IPS-15b (cell line): ENCODE data around the gene NDRG2.
"Not testable (repeated sequence)": the region's sequence is repeated elsewhere in the genome, so short reads cannot be mapped to it uniquely, and the experiment has no call there.

Experiments used
- H3K27me3 ChIP-seq: one replicate; pipeline ENCODE4 v1.6.1; 2013; ENCODE audit warnings: low read length; ENCODE audit not compliant: control insufficient read depth, insufficient read depth
- H3K36me3 ChIP-seq: one replicate; pipeline ENCODE4 v1.6.1; 2013; ENCODE audit warnings: low read length; ENCODE audit not compliant: control insufficient read depth, insufficient read depth
- H3K4me1 ChIP-seq: one replicate; pipeline ENCODE4 v1.6.1; 2013; ENCODE audit warnings: mild to moderate bottlenecking, low read length; ENCODE audit not compliant: control insufficient read depth, insufficient read depth
- H3K4me3 ChIP-seq: one replicate; pipeline ENCODE4 v1.5.1; 2013; ENCODE audit warnings: low read depth, low read length
- H3K9ac ChIP-seq: one replicate; pipeline ENCODE4 v1.6.1; 2013; ENCODE audit warnings: low read depth, mild to moderate bottlenecking, low read length
- H3K9me3 ChIP-seq: one replicate; pipeline ENCODE4 v1.6.1; 2013; ENCODE audit warnings: mild to moderate bottlenecking, low read length; ENCODE audit not compliant: control insufficient read depth, insufficient read depth

Gene NDRG2

DNA sequence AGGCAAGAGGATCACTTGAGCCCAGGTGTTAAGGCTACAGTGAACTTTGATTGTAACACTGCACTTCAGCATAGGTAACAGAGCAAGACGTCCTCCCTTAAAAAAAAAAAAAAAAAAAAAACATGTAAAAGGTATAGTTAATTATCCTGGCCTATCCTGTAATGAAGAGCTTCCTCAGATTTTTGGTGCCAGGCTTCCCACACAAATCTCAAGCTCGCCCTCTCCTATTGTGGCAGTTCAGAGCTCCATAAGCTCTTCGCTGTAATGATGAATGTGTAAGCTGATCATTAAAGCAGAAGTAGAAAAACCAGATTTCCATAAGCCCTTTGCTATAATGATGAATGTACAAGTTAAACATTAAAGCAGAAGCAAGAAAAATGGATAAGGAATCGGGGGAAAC lies 27.7 kb downstream of the NDRG2 start:
- Histone ChIP-seq H3K9me3 (no peaks in the 10 kb centered on the region), H3K4me1 (peaks cover 5% of the 10 kb centered on the region), H3K4me3 (no peak overlapping the region), H3K36me3 (peaks cover 27% of the 10 kb centered on the region), H3K27me3 (no peaks in the 10 kb centered on the region), H3K9ac (no peak overlapping the region)

DNA sequence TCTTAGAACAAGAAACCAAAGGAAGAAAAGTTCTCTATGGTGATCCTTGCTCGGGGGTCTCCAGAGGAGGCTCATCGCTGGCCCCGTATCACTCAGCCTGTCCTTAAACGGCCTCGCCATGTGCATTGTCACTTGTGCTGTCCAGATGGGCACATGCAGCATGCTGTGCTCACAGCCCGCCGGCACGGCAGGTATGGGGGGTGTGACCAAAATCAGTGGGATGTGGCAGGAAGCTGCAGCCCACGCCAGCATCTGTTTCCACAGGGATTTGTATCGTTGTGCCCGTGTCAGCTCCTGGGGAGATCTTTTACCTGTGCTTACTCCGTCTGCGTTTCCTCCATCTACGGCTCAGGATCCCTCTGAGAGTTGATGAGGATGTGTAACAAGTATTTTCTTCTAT lies 28.3 kb downstream of the NDRG2 start:
- H3K4me3 ChIP-seq = no peak overlapping the region
- H3K4me1 ChIP-seq = peaks cover 5% of the 10 kb centered on the region
- H3K9ac ChIP-seq = no peak overlapping the region
- H3K9me3 ChIP-seq = no peaks in the 10 kb centered on the region
- no peaks in the 10 kb centered on the region for H3K27me3 ChIP-seq
- H3K36me3 ChIP-seq = peaks cover 30% of the 10 kb centered on the region

DNA sequence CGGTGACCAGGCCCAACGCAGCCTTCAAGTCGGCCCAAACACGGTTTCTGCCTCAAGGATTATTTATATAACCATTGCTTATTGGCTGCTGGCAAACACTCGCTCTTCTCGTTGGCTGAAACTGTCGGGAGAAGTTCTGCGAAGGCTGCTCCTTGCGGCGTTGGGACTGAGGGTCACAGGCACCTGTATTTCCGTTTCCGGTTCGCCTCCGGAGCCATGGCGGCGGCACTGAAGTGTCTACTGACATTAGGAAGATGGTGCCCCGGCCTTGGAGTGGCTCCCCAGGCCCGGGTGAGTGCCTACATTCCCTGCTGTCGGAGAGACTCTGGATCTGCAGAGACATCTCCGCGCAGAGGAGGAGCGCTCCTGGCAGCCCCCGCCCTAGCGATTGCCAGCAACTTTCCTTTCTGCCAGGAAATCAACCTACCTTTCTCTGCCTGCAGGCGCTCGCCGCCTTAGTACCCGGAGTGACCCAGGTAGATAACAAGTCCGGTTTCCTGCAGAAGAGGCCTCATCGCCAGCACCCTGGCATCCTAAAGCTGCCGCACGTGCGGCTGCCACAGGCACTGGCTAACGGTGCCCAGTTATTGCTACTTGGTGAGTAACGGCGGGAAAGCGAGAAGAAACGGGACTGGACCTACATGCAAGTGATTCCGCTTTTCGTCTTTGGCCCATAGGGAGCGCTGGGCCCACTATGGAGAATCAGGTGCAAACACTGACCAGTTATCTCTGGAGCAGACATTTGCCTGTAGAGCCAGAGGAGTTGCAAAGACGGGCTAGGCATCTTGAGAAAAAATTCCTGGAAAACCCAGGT lies 34.9 kb downstream of the NDRG2 start, which contains the start of gene METTL17:
METTL17 (plus strand) TSS at position 194 of the 814 bp plus-strand sequence; CDS start at position 217, 23 bp downstream.
- Histone ChIP-seq H3K9ac (peak within 1 kb of the TSS; percentile 70), H3K9me3 (no peaks in the 10 kb centered on the region), H3K36me3 (peaks cover 12% of the 10 kb centered on the region), H3K27me3 (no peaks in the 10 kb centered on the region), H3K4me1 (no peaks in the 10 kb centered on the region), H3K4me3 (peak within 1 kb of the TSS; percentile 91)

DNA sequence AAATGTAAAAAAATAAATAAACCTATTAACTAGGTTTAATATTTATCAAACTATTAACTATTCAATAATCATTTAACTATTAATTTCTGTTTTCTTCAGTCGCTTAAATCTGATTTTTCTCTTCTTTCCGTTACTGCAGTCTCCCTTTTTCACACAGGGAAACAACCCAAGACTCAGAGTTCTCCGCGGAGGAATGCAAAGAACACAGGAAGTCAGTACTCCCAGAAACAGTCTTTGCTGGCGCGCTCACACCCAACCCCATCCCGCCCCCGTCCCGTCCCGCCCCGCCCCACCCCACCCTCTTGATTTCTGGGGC lies 35.4 kb downstream of the NDRG2 start:
- Histone ChIP-seq H3K27me3 (no peaks in the 10 kb centered on the region), H3K9me3 (no peaks in the 10 kb centered on the region), H3K9ac (no peak overlapping the region), H3K36me3 (peaks cover 8% of the 10 kb centered on the region), H3K4me3 (peak overlapping the region; percentile 91), H3K4me1 (no peaks in the 10 kb centered on the region)

DNA sequence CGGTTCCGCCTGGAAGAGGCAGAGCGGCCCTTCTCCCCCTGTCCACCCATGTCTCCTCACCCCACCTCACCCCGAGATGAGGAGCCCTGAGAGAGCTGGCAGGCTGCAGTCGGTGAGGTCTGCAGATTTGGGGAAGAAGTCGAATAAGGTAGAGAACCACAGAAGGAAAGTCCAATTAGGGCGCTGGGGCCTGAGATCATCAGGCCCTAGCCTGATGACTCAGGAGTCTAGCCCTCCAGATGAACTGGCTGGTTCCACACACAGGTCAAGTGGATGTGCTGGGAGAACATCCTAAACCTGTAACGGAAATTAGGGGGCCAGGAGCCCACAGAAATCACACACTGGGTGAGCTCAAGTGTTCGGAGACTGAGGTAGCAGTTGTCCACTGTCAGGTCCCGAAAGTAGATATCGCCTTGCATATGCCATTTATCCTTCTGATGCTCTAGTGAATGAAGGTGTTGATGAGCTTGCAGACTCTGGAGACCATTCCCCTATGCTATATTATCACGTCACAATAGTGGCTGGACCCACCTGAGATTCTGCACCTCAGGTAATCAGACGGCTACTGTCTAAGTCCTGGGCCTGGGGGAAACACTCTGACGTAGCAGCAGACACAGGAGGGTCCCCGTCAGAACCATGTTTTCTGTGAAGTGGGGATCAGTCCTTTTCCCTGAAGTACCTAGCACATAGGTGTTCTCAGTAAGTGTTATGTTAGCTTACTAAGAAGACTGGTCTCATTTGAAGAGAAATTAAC lies 36.0 kb downstream of the NDRG2 start:
- Histone ChIP-seq H3K36me3 (peaks cover 4% of the 10 kb centered on the region), H3K4me3 (peak overlapping the region; percentile 91), H3K9ac (no peak overlapping the region), H3K27me3 (no peaks in the 10 kb centered on the region), H3K9me3 (no peaks in the 10 kb centered on the region), H3K4me1 (no peaks in the 10 kb centered on the region)

DNA sequence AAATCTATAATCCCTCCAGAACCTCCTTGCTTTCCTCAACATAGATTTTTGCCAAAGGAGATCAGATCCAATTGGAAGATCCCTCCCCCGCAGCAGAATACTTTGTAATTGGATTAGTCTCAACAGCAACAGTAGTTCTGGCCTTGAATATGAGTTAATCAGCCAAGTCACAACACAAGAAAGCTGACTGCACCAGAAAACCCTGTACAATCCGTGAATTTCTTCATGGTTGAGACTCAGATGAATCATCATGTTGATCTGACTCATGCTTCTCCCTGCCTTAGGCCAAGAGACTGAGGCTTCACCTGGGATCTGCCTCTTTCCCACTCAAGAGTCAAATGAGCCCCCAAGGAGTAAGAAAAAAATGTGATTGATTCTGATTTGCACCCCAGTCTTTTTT lies 38.0 kb downstream of the NDRG2 start:
- H3K9me3 ChIP-seq = no peaks in the 10 kb centered on the region
- H3K27me3 ChIP-seq = peaks cover 13% of the 10 kb centered on the region
- H3K36me3 ChIP-seq = no peaks in the 10 kb centered on the region
- no peak overlapping the region for H3K4me3 ChIP-seq
- no peaks in the 10 kb centered on the region for H3K4me1 ChIP-seq
- no peak overlapping the region for H3K9ac ChIP-seq

DNA sequence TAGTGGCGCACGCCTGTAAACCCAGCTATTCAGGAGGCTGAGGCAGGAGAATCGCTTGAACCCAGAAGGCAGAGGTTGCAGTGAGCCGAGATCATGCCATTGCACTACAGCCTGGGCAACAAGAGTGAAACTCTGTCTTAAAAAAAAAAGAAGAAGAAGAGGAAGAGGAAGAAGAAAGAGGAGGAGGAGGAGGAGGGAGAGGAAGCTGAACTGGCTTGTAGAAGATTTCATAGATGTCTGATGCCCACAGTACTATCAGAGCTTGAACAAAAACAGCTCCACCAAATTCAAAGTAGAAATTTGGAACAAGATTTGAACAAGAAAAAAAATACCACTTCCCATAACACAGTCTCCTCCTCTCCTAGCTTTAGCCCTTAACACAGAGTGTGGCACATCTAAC lies 39.2 kb downstream of the NDRG2 start:
- H3K9me3 ChIP-seq, H3K9ac ChIP-seq, H3K4me3 ChIP-seq, H3K36me3 ChIP-seq, H3K4me1 ChIP-seq: not testable (repeated sequence)
- H3K27me3 ChIP-seq = peaks cover 13% of the 10 kb centered on the region

DNA sequence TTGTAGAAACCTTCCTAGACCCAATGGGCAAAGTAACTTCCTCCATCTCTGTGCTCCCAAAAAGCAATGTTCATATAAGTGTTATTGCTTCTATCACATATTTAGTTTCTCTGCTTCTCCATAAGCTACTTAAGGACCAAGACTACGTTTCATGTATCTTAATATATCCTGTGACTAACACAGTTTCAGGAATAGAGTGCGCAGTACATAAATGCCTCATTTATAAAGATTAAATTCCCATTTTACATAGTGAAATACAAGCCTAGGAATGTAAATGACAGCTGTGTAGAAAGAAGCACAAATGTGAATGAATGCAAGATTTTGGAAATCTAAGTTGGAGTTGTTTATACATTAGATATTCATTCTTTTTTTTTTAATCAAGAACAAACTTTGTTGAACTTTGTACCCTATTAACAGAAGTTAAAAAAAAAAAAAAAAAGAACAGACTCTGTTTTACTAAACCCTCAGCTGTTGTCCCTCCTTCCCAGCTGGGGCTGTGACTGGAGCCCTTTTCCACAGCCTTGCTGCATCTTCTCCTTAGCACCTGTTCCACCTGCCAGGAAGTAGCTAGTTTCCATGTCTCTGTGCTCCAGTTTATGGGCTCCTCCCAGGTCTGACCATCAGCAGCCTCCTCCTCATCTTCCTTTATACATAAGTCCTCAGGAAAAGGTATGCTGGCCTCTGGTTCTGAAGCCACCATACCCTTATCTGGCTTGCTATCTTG lies 42.1 kb downstream of the NDRG2 start:
- H3K27me3 ChIP-seq = peaks cover 13% of the 10 kb centered on the region
- no peak overlapping the region for H3K4me3 ChIP-seq
- H3K9me3 ChIP-seq = no peaks in the 10 kb centered on the region
- H3K36me3 ChIP-seq = no peaks in the 10 kb centered on the region
- no peak overlapping the region for H3K9ac ChIP-seq
- H3K4me1 ChIP-seq = no peaks in the 10 kb centered on the region

DNA sequence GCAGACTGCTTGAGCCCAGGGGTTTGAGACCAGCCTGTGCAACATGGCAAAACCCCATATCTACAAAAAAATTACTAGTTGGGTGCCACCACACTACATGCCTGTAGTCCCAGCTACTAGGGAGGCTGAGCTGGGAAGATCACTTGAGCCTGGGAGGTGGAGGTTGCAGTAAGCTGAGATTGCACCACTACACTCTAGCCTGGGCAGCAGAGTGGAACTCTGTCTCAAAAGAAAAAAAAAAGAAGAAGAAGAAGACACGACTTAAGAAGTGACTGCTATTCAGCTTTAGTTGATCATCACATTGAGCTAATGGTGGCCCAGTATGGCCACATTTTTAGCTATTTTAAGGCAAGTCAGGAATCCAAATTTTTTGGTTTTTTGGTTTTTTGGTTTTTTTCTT lies 44.0 kb downstream of the NDRG2 start:
- Histone ChIP-seq H3K9ac (no peak overlapping the region), H3K9me3 (no peaks in the 10 kb centered on the region), H3K4me1 (no peaks in the 10 kb centered on the region), H3K27me3 (peaks cover 13% of the 10 kb centered on the region), H3K4me3 (no peak overlapping the region), H3K36me3 (no peaks in the 10 kb centered on the region)

DNA sequence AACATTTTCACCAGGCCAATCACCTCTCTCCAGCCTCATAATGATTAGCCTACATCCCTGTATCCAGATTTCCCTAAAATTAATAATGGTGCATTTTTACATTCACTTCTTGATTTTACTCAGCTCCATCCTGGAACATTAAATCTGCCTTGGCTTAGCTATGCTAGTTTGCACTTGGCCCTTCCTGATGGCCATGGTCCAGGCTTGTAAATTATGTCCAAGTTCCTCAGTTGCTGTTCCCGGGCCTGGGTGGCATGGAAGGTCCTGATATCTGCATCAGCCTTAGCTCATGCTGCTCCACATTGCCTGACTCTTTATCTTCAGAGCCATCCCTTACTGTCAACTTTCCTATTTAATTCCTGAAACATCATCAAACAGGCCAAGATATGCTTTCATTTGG lies 46.2 kb downstream of the NDRG2 start:
- H3K9me3 ChIP-seq = no peaks in the 10 kb centered on the region
- H3K4me3 ChIP-seq = no peak overlapping the region
- no peak overlapping the region for H3K9ac ChIP-seq
- H3K27me3 ChIP-seq = peaks cover 13% of the 10 kb centered on the region
- H3K36me3 ChIP-seq = no peaks in the 10 kb centered on the region
- H3K4me1 ChIP-seq = no peaks in the 10 kb centered on the region

DNA sequence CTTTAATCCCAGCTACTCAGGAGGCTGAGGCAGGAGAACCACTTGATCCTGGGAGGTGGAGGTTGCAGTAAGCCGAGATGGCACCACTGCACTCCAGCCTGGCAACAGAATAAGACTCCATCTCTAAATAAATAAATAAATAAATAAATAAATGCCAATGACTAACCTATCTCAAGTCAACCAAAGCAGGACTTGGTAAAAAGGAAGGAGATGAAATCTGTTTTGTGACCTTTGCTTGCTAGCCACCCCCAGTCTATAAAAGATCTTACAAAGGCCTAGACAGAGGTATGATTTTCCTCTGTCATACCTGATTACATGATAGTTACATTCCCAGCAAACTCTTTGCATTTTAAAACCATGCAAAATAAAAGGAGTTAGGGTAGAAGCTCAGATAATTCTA lies 48.6 kb downstream of the NDRG2 start:
- H3K4me1 ChIP-seq = peaks cover 4% of the 10 kb centered on the region
- peaks cover 14% of the 10 kb centered on the region for H3K27me3 ChIP-seq
- H3K36me3 ChIP-seq = no peaks in the 10 kb centered on the region
- no peak overlapping the region for H3K9ac ChIP-seq
- no peaks in the 10 kb centered on the region for H3K9me3 ChIP-seq
- no peak overlapping the region for H3K4me3 ChIP-seq
